Right forelimb (tissue), 1 donor: Measurements from ENCODE around the gene NLRP12.
"Not testable (repeated sequence)": the region's sequence is repeated elsewhere in the genome, so short reads cannot be mapped to it uniquely, and the experiment has no call there.

Experiments used
- DNase-seq: peaks from one replicate; pipeline ENCODE4 v3.0.0-alpha.2; 2018

NLRP12 gene, protein sequence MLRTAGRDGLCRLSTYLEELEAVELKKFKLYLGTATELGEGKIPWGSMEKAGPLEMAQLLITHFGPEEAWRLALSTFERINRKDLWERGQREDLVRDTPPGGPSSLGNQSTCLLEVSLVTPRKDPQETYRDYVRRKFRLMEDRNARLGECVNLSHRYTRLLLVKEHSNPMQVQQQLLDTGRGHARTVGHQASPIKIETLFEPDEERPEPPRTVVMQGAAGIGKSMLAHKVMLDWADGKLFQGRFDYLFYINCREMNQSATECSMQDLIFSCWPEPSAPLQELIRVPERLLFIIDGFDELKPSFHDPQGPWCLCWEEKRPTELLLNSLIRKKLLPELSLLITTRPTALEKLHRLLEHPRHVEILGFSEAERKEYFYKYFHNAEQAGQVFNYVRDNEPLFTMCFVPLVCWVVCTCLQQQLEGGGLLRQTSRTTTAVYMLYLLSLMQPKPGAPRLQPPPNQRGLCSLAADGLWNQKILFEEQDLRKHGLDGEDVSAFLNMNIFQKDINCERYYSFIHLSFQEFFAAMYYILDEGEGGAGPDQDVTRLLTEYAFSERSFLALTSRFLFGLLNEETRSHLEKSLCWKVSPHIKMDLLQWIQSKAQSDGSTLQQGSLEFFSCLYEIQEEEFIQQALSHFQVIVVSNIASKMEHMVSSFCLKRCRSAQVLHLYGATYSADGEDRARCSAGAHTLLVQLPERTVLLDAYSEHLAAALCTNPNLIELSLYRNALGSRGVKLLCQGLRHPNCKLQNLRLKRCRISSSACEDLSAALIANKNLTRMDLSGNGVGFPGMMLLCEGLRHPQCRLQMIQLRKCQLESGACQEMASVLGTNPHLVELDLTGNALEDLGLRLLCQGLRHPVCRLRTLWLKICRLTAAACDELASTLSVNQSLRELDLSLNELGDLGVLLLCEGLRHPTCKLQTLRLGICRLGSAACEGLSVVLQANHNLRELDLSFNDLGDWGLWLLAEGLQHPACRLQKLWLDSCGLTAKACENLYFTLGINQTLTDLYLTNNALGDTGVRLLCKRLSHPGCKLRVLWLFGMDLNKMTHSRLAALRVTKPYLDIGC

DNA sequence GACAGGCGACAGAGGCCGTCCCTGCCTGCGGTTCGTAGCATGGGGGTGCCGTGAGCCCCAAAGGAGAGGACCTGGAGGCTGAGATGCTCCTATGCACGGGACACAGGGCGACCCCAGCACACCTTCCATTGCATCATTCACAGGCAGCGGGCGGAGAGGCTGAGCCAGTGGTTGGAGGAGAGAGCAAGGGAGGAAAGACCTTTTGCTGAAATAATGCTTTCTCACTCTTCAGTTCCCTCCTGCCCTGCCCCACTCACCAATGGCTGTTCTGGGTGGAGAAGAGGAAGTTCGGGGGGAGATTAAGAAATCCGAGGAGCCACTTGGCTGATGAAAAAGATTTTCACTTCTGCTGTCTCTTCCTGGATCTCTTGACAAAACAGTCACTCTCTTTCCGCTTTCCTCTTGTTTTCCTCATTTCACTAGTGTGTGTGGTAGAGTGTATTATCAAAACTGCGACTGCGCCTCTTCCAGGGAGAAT is at the start of gene NLRP12:
NLRP12 (minus strand) TSS at position 181 of the 478 bp plus-strand sequence; CDS start at position 41, 140 bp downstream.
- DNase-seq = no peak

DNA sequence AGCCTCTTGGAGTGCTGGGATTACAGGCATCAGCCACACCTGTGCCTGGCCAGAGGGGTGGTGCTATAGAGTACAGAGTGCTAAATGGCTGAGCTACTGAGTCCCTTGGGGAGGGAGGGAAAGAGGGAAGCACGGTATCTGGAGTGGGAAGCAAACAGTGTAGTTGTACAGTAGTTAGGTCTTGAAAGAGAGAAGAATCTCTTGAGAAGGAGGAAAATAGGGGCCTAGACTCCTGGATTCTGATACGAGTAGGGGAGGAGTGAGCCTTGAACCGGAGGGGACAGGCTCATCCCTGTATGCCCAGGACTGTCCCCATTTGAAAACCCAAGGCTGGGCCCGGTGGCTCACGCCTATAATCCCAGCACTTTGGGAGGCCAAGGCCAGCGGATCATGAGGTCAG is 48.6 kb upstream of the NLRP12 start:
- no peak for DNase-seq

DNA sequence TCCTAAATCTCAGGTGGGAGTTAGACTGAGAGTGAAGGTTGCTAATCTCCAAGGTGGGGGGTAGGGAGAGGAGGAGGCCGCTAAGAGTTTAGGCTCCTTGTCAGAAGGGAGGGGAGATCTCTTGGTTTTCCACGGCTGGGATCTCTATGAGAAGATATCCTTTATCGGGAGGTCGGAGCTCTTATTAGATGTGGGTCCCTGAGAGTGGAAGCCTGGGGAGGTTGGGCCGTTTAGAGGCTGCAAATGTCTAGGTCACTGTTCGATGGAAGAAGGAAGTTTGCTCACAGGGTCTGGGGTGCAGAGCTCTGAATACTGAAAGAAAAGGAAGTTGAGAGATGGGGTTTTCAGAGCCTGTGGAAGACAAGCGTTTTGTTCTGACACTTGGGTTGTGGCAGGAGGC is 47.3 kb upstream of the NLRP12 start:
- no peak for DNase-seq

DNA sequence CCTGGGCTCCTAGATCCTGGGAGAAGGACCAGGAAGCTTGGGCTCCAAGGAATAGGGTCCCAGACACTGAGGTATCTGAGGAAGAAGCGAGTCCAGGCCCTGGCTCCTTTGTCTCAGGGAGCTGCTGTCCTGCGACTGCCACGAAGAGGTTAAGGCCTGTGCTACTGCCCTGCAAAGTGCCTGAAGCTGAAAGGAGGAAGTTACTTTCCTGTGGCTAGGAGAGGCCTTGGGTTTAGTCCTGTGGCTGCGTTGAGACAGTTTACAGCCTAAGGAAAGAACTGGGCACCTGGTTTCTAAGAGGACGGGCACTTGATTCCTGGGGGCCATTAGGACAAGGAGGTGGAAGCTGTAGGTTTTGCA is 46.4 kb upstream of the NLRP12 start:
- no peak for DNase-seq

DNA sequence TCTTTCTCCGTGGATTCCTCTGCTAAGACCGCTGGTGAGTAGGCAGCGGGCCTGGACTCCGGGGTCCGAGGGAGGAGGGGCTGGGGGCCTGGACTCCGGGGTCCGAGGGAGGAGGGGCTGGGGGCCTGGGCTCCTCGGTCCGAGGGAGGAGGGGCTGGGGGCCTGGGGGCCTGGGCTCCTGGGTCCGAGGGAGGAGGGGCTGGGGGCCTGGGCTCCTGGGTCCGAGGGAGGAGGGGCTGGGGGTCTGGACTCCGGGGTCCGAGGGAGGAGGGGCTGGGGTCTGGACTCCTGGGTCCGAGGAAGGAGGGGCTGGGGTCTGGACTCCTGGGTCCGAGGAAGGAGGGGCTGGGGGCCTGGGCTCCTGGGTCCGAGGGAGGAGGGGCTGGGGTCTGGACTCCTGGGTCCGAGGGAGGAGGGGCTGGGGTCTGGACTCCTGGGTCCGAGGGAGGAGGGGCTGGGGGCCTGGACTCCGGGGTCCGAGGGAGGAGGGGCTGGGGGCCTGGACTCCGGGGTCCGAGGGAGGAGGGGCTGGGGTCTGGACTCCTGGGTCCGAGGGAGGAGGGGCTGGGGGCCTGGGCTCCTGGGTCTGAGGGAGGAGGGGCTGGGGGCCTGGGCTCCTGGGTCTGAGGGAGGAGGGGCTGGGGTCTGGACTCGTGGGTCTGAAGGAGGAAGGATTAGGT is 45.8 kb upstream of the NLRP12 start:
- DNase-seq = not testable (repeated sequence)

DNA sequence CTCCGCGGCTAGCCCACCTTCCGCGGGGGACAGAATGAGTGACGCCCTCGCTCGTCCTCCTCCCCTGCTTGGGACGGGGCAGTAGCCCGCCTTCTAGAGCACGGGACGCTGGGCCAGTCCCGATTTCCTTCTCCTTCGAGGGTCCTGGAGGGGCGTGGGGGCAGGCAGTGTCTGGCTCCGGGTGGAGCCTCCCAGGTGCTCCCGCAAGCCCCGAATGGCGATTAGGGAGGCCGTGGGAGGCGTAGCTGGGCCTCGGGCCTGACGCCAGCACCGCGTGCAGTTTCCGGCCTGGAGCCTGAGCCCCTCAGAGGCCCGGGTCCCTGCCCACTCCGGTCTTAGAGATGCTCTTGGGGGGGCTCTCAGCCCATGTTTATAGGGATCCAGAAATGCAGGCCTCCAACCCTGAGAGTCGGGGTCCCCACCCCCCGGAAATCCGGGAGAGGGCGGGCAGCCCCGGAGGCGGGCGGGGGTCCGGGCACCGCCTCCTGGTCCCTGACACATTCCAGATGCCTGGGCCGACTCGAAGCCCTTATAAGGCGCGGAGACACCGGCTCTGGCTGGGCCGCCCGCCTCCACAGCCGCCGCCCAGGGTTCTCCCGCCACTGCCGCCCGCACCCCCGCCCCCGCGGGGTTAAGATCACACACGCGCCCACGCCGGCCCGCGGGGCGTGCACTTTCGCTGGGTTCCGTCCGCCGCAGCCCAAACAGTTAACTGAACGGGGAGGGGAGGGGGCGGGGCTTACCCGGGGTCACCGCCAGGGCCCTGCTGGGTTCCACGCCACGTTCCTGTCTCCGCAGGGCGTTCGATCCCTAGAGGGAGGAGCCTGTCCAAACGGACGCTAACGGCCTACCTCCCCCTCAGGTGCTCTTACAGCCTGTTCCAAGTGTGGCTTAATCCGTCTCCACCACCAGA is 45.0 kb upstream of the NLRP12 start:
- peak; percentile 93 for DNase-seq

DNA sequence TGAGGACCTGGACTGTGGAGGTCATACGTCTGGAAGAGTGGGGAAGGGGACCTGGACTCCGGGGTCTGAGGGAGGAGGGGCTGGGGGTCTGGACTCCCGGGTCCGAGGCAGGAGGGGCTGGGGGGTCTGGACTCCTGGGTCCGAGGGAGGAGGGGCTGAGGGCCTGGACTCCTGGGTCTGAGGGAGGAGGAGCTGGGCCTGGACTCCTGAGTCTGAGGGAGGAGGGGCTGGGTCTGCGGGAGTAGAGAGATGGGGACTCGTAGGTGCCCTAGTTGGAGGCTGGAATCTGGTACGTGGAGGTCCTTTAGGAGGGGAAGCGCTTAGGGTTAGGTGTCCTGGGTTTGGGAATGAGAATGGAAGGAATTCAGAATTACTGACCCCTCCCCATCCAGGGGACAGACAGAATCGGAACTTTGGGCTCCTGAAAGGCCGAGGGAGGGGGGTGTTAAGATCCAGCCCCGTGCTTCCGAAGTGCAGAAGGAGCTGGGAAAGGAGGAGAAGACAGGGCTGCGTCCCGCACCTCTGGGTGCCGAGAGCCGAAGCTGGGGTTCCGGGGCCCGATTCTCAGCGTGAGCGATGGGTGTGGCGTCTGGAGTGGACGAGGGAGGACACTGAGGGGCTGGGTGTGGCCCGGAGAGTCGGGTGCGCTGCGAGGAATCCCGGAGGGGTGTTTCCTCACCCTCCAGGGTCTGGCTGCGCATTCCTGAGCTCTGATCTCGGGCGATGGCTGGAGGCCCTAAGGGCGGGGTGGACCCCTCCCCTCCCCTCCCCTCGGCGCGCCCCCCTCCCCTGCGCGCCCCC is 44.2 kb upstream of the NLRP12 start:
- DNase-seq = peak; percentile 83

DNA sequence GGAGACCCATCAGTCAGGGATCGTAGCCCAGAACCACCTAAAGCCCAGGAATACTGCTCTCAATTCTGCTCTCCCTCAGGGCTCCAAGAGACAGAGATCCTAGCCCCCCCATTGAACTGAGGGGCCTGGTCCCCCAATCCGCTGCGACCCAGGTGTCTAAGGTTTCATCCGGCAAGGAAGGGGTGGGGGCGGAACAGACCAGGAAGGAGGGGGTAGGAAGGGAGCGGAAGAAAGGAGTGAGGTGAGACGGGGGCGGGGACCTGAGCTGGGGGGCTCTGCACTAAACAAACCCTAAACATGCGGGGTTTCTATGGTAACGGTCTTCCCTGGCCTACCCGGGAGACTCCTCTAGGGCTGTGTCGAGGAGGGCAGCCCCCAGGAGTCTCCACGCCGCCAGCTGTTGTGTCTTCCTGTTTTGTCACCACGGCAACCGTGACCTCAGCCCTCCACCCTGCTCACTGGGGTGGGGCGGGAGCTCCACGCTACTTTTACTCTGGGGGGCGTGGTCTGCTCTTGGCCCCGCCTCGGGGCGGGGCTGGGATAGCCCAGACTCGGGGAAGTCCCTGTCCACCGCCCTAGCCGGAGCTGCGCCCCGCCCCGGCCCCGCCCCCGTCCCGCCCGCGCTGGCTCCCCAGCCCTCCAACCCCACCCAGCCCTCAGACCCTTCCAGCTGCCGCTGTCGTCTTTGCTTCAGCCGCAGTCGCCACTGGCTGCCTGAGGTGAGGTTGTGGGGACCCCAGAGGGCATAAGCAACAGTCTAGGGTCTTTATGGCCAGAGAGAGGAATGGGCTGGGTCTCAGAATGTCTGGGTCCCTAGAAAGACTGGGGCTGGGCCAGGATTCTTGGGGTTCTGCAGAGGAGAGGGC is 43.3 kb upstream of the NLRP12 start, which contains the start of gene MYADM:
MYADM (plus strand) TSS at position 659 of the 866 bp plus-strand sequence. CDS start 5,647 bp downstream, outside the sequence.
- peak; percentile 100 for DNase-seq

DNA sequence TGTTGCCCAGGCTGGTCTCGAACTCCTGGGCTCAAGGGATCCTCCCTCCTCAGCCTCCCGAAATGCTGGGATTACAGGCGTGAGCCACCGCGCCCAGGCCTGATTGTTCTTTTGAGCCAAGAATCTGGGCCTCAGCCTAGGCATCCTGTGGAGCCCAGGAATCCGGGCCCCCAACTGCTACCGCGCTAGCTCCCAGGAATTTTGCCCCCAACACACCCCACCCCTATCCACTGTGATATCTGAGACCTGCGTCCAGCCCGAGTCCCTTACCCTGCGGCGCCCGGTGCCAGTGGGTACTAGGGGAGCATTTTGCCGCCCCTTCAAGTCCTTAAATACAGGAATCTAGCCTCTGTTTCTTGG is 42.7 kb upstream of the NLRP12 start:
- DNase-seq = no peak

DNA sequence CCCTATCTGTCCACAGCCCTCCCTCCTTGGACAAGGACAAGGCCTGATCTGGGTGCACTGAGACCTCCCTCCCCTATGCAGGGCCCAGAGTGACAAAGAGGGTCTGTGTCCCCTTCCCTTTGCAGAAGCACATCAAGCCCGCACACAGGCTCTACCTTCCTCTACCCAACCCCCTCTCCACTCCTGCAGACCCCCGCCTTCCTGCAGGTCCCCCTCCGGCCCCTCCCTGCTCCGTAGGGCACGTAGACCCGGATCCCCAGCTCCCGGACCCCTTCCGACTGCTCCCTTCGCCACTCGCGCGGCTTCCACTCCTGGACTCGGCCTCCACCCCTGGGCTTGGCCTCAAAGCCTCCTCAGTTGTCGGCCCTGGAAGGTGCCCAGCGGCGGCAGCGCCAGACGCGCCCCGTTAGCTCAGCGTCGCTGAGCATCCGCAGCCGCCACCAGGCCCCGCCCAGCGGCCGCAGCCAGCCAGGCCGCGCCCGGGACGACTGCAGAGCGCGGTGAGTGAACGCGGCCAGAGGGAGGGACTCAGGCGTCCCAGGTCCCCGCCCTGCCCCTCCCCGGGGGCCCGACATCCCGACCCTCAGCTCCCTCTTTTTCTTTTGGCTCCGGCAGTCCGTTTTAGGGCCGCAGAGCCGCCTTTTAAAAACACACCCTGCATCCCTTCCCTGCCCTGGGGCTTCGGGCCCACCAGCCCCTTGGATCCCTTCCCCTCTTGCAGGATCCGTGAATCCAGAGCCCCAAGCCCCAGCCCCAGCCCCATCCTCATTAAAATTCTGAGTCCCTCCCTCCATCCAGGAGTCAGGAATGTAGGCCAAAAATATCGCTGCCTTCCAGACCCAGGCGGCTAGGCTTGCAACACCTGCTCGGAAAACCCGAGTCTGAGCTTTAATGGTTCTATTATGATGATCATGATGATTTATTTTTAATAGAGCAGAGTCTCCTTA is 42.1 kb upstream of the NLRP12 start:
- DNase-seq = peak; percentile 91

DNA sequence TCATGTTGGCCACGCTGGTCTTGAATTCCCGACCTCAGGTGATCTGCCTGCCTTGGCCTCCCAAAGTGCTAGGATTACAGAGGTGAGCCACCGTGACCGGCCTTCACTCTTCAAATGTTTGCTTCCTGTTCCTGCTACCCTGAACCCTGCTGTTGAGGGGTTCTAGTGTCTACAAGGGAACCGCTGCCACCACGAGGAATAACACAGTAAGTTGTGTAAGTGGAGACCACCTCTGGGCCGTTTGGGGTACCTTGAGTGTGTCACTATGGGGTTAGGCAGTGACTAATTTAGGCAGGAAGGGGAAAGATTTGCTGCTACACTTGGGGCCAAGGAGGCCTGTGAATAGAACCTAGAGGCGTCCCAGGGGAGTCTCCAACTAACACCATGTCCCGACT is 41.4 kb upstream of the NLRP12 start:
- no peak for DNase-seq

DNA sequence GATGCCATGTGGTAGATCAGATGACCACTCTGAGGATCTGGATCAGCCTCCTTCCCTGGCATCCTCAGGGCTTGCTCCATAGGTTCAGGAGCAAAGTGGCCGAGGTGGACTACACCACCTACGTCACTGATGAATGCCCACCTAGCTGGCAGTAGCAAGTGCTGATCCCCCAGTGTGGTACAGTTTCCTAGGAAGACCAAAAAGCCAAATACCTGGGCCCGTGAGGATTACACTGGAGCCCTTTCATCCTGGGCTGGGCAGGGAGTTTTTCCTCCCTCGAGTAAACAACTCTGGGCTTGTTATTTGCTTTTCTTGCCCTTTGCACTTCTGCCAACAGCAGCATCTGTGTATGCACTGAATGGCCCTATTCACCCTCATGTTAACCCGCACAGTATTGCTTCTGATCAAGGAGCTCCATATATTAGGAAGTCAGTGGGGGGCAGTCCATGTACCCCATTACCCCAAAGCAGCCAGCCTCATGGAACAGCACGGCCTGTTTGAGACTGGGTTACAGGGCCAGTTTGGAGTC is 40.3 kb upstream of the NLRP12 start:
- no peak for DNase-seq

DNA sequence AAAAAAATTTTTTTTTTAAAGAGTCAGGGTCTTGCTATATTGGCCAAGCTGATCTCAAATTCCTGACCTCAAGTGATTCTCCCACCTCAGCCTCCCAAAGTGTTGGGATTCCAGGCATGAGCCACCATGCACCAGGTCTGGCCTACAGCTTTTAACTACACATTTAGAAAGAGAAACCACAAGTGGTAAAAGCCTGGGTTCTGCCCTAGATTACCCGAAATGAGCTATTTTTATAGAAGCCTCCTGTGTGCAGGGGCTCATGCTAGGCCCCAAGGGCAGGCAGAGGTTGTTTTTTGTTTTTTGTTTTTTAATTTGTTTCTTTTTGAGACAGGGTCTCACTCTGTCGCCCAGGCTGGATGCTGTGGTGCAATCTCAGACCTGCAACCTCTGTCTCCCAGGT is 29.6 kb upstream of the NLRP12 start:
- DNase-seq = no peak

DNA sequence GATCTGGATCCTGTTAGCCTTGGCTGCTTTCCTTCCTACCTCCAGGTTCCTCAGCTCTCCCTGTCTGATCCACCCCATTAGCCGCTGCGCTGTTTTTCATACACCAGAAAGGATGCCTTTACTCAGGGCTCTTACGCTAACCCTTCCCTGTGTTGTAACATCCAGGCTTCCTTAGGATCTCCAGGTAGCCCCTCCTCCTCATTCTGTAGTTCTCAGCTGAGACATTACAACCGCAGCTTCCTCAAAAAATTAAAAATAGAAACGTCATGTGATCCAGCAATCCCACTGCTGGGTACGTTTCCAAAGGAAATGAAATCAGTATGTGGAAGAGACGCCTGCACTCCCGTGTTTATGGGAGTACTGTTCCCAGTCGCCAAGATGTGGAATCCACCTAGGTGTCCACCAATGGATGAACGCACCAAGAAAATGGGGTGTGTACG is 25.1 kb upstream of the NLRP12 start:
- DNase-seq = peak; percentile 64

DNA sequence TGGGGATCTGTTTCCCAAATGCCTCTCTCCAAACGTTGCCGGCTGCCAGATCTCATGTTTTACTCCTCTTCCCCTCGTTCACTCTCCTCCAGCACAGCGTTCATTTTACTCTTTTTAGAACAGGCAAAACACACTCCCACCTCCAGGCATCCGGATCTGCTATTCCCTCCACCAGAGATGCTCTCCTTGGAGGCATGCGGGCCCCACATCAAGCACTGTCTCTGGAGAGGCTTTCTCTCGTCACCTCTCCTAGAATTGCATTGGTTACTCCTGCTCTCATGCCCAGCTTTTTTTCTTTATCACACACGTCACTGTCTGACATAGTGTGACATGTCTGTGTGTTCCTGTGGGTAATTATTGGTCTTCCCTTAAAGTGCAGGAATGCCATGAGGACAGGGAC is 23.4 kb upstream of the NLRP12 start:
- no peak for DNase-seq

DNA sequence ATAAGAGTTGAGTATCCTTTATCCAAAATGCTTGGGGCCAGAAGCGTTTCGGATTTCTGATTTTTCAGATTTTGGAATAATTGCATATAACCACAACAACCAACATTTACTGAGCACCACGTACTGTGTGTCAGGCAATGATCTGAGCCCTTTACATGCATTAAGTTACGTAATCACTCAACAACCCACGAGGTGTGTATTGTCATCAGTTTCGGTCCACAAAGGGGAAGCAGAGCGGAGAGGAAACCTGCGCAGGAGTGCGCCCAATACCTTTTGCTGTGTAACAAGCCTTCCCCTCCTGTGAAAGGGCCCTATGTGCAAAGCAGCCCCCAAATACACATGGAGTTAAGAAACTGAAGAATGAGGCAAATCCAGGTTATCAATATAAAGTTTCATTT is 20.7 kb upstream of the NLRP12 start:
- DNase-seq = no peak

DNA sequence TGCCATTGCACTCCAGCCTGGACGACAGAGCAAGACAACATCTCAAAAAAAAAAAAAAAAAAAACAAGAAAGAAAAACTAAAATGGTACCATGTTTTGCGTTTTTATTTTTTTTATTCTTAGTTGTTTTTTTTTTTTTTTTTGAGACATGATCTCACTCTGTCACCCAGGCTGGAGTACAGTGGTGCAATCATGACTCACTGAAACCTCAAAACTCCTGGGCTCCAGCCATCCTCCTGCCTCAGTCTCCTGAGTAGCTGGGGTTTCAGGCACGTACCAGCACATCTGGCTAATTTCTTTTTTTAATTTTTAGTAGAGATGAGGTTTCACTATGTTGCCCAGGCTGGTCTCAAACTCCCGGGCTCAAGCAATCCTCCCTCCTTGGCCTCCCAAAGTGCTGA is 16.8 kb upstream of the NLRP12 start:
- not testable (repeated sequence) for DNase-seq

DNA sequence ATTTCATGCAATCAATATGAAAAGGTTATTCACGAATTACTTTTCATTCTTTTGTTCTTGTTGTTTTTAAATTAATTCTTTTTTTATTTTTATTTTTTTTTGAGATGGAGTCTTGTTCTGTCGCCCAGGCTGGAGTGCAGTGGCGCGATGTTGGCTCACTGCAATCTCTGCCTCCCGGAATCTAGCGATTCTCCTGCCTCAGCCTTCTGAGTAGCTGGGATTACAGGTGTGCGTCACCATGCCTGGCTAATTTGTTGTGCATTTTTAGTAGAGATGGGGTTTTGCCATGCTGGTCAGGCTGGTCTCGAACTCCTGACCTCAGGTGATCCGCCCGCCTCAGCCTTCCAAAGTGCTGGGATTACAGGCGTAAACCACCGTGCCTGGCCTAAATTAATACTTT is 16.1 kb upstream of the NLRP12 start:
- DNase-seq = not testable (repeated sequence)
